ENCODE measurements around the gene INPP5A. TPM values are rescaled to one million over a fixed set of nuclear protein-coding genes. Genes with fewer than 3 reads are reported as not detected.

The INPP5A gene
- total and polyA plus RNA-seq, 5 donors = 60.0 to 116 (median 97.8) TPM

DNA sequence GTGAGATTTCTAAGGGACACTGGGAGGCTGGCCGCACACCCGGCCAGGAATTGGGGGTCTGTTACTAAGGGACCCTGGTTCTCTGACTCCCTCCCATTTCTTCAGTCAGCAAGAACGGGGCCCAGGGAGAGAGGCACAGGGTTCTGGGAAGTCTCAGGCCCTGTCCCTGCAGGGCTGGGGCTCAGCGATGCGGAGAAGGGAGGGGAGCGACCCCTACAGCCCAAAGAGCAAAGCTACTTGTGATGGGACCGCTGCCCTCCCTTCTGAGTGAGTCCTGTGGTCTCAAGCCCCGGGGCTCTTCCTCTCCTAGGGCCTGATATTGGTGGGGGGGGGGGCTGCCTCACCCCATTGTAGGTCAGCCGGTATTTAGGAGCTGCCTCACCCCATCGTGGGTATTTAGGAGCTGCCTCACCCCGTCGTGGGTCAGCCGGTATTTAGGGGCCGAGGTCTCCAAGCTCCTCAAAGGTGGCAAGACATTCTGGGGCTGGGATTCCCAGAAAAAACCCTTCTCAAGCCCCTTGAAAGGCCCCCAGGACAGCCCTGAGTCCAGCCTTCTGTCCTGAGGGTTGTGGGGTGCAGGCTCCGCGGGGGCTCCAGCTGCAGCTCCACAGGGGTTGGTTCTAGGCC lies 265.2 kb downstream of the INPP5A start:
- H3K4me3 ChIP-seq (ENCODE audit: low read length) = no peak overlapping the region
- no peak overlapping the region for H3K27ac ChIP-seq (ENCODE audit: low read length)
- H3K27me3 ChIP-seq (ENCODE audit: control insufficient read depth, insufficient read depth) = no peaks in the 10 kb centered on the region
- H3K4me1 ChIP-seq (ENCODE audit: control insufficient read depth, insufficient read depth, low read length) = no peaks in the 10 kb centered on the region
- intact Hi-C loops (cut with DNase I) = no loop called here
- WGBS = 76% methylated on average over 16 of the region's 16 CpGs
- no peak for ATAC-seq
- peak in 1 of 3 donors; percentile 8 for DNase-seq
- H3K9me3 ChIP-seq (ENCODE audit: control insufficient read depth, low read length) = peaks cover 3% of the 10 kb centered on the region

DNA sequence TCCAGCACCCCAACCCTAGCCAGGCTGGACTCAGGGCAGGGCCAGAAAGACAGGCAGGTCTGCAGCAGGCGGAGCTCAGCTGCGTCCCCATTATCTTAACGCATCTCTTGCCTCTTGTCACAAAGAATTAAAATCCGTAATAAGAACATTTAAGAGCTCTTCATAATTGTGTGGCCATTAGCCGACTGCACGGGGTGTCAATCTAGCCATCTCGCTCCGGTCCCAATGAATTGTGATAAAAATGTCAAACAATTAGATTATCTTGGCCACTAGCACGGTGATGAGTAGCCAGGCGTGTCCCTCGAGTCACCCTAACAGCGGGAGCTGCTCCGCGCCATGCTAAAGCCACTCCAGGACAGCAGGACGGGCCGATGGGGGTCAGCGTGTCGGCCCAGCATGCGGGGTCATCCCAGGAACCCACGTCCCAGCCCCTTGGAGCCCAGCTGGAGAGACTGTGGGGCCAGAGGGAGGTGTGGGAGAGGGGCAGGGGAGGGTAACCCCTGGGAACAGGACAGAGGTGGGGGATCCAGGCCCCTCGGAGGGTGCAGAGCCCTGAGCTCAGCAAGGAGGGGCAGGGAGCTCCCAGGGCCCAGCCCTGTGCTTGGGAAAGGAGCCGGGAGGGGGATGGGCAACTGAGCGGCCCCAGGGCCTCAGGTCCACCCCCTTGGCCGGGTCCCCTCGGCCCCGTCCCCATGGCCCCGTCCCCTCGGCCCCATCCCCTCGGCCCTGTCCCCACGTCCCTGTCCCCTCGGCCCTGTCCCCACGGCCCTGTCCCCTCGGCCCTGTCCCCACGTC lies 266.0 kb downstream of the INPP5A start:
- 78% methylated on average over 34 of the region's 34 CpGs for WGBS
- Histone ChIP-seq H3K27ac (ENCODE audit: low read length) (no peak overlapping the region), H3K4me1 (ENCODE audit: control insufficient read depth, insufficient read depth, low read length) (no peaks in the 10 kb centered on the region), H3K27me3 (ENCODE audit: control insufficient read depth, insufficient read depth) (no peaks in the 10 kb centered on the region), H3K9me3 (ENCODE audit: control insufficient read depth, low read length) (peaks cover 3% of the 10 kb centered on the region), H3K4me3 (ENCODE audit: low read length) (no peak overlapping the region)
- DNase-seq (peak in 2 of 3 donors; percentile 36 to 55), ATAC-seq (no peak)
- intact Hi-C loops (cut with DNase I) = no loop called here

DNA sequence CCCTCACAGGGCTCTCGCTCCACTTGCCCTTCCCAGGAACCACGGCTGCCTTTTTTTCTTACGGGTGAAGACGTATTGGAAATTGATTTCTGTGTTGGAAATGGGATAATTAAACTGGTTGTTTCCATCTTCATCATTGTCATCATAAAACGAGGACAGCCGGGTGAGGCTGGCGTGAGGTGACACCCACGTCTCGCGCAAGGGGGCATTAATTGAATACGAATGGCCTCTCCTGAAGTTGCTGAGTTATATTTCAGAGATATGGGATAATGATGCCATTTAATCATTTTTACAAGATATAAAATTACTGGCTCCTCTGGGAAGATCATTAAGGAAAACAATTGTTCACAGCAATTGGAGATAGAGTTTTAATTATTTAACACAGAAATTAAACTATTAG lies 266.7 kb downstream of the INPP5A start:
- Histone ChIP-seq H3K9me3 (ENCODE audit: control insufficient read depth, low read length) (peaks cover 3% of the 10 kb centered on the region), H3K4me3 (ENCODE audit: low read length) (no peak overlapping the region), H3K4me1 (ENCODE audit: control insufficient read depth, insufficient read depth, low read length) (no peaks in the 10 kb centered on the region), H3K27me3 (ENCODE audit: control insufficient read depth, insufficient read depth) (no peaks in the 10 kb centered on the region), H3K27ac (ENCODE audit: low read length) (no peak overlapping the region)
- intact Hi-C loops (cut with DNase I) = no loop called here
- 93% methylated on average over 11 of the region's 11 CpGs for WGBS
- no peak for ATAC-seq
- DNase-seq = peak in 1 of 3 donors; percentile 6

DNA sequence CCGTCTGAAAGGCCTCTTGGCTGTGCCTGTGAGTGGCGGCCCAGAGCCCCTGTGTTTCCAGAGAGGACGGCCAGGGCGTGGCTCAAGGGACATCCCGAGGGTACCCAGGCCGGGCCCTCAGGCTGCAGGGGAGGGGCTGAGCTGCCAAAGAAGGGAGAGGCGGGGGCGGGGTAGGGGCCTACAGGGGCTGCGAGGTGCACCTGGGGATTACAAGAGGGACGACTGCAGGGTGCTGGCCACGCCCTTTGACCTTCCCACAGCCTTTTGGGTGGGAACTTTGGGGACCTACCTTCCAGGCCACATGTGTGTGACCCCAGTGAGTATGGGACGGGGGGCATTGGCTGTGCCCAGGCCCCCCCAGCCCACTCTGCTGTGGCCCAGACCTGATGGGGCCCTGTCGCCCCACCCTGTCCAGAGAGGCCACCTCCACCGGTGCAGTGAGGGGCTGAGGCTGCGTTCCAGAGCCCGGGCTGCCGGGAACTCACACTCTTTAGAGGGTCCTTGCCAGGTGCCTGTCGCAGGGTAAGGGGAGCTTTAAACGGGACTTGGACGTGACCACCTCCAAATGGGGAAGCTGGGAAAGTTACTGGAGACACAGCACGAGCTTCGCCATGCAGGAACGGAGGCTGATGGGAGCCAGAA lies 267.3 kb downstream of the INPP5A start:
- no peak overlapping the region for H3K27ac ChIP-seq (ENCODE audit: low read length)
- H3K4me1 ChIP-seq (ENCODE audit: control insufficient read depth, insufficient read depth, low read length) = no peaks in the 10 kb centered on the region
- no peak overlapping the region for H3K4me3 ChIP-seq (ENCODE audit: low read length)
- no peak for ATAC-seq
- intact Hi-C loops (cut with DNase I) = no loop called here
- no peaks in the 10 kb centered on the region for H3K27me3 ChIP-seq (ENCODE audit: control insufficient read depth, insufficient read depth)
- 70% methylated on average over 23 of the region's 23 CpGs for WGBS
- H3K9me3 ChIP-seq (ENCODE audit: control insufficient read depth, low read length) = peaks cover 3% of the 10 kb centered on the region
- peak in 2 of 3 donors; percentile 22 to 50 for DNase-seq

DNA sequence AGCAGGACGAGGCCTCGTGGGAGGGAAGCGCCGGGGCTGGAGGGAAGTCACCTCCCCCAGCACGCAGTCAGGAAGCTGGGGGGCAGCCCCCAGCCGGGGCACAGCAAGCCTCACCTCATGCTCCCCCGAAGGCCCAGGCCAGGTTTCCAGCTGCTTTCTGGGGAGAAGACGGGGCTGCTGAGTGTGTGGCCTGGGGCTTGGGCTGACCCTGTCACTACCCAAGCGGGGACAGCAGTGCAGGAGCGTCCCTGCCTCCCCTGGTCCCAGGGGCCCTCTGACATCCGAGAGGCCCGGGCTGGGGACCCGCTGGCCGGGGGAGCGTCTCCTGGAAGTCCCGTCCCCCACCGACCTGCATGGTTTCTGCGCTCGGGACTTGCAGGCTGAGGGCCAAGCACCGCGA lies 268.0 kb downstream of the INPP5A start:
- no peak overlapping the region for H3K27ac ChIP-seq (ENCODE audit: low read length)
- WGBS = 50% methylated on average over 21 of the region's 21 CpGs
- no peaks in the 10 kb centered on the region for H3K4me1 ChIP-seq (ENCODE audit: control insufficient read depth, insufficient read depth, low read length)
- no peak overlapping the region for H3K4me3 ChIP-seq (ENCODE audit: low read length)
- intact Hi-C loops (cut with DNase I) = no loop called here
- no peak for ATAC-seq
- H3K27me3 ChIP-seq (ENCODE audit: control insufficient read depth, insufficient read depth) = no peaks in the 10 kb centered on the region
- peak in 2 of 3 donors; percentile 9 to 40 for DNase-seq
- peaks cover 3% of the 10 kb centered on the region for H3K9me3 ChIP-seq (ENCODE audit: control insufficient read depth, low read length)

DNA sequence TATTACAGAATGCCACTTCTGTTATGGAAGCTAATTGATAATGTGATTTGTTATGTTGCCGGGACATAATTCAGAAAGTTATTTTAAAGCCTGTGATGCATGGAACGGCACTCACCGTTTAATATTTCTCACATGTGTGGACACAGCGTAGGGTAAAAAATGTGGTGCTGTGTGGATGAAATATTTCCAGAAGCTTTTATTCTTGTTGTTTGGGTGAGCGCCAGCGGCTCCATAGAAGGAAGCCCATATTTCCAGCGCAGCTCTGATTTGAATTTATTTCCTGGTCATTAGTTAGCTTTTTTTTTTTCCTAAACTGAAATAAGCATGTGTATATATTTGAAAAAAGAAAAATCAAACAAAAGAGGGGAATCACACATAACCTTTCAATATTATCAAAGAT lies 268.5 kb downstream of the INPP5A start:
- ATAC-seq (no peak), DNase-seq (no peak)
- H3K4me3 ChIP-seq (ENCODE audit: low read length) = no peak overlapping the region
- no peaks in the 10 kb centered on the region for H3K27me3 ChIP-seq (ENCODE audit: control insufficient read depth, insufficient read depth)
- 54% methylated on average over 7 of the region's 7 CpGs for WGBS
- intact Hi-C loops (cut with DNase I) = no loop called here
- no peaks in the 10 kb centered on the region for H3K4me1 ChIP-seq (ENCODE audit: control insufficient read depth, insufficient read depth, low read length)
- H3K9me3 ChIP-seq (ENCODE audit: control insufficient read depth, low read length) = peaks cover 3% of the 10 kb centered on the region
- H3K27ac ChIP-seq (ENCODE audit: low read length) = no peak overlapping the region

DNA sequence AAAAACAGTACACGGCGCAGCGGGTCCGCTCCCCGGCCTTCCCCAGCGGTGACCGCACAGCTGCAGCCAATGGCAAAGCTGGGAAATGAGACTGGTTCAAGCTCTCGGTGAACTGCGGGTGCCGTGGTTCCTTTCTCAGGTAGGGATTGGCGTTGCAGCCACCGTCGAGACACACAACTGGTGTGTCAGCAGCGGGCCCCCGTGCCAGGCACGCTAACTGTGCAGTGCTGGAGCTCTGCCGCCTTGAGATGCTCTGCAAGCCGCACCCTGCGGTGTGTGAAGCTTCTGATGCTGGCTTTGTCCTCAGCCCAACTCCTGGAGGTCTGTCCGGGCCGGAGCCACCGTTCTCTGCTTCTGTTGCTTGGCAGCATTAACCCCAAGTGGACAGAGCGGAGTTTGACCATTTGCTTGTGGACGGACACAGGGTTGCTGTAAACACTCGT lies 269.0 kb downstream of the INPP5A start:
- no peak for ATAC-seq

DNA sequence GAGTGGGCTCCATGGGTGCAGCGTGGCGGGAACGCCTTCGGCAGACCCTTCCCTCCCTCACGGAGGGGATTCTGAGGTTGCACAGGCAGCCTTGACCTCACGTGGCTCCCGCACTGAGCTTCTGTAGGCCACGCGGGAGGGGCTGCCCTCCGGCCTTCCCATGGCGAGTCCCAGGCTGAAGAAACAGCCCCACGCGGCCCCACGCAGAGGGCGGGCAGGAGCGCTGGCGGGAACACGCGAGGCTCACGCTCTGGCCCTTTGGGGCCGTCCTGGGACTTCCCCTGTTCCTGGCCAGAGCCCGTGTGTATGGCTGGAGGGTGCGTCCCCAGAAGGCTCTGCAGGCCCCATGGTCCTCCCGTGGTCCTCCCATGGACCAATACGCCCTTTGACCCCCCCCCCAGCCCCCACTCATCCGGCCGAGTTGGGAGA lies 270.0 kb downstream of the INPP5A start:
- intact Hi-C loops (cut with DNase I) = no loop called here
- no peaks in the 10 kb centered on the region for H3K9me3 ChIP-seq (ENCODE audit: control insufficient read depth, low read length)
- no peak overlapping the region for H3K4me3 ChIP-seq (ENCODE audit: low read length)
- 90% methylated on average over 27 of the region's 27 CpGs for WGBS
- H3K27ac ChIP-seq (ENCODE audit: low read length) = no peak overlapping the region
- DNase-seq = peak in 2 of 3 donors; percentile 11 to 40
- H3K27me3 ChIP-seq (ENCODE audit: control insufficient read depth, insufficient read depth) = no peaks in the 10 kb centered on the region
- no peak for ATAC-seq
- no peaks in the 10 kb centered on the region for H3K4me1 ChIP-seq (ENCODE audit: control insufficient read depth, insufficient read depth, low read length)

More for the DNA sequence above, 269.0 kb downstream of the INPP5A start:
- peak in 1 of 3 donors; percentile 43 for DNase-seq
- Histone ChIP-seq H3K27me3 (ENCODE audit: control insufficient read depth, insufficient read depth) (no peaks in the 10 kb centered on the region), H3K4me1 (ENCODE audit: control insufficient read depth, insufficient read depth, low read length) (no peaks in the 10 kb centered on the region), H3K27ac (ENCODE audit: low read length) (no peak overlapping the region), H3K4me3 (ENCODE audit: low read length) (no peak overlapping the region), H3K9me3 (ENCODE audit: control insufficient read depth, low read length) (peaks cover 3% of the 10 kb centered on the region)
- WGBS = 76% methylated on average over 25 of the region's 25 CpGs
- intact Hi-C loops (cut with DNase I) = no loop called here

DNA sequence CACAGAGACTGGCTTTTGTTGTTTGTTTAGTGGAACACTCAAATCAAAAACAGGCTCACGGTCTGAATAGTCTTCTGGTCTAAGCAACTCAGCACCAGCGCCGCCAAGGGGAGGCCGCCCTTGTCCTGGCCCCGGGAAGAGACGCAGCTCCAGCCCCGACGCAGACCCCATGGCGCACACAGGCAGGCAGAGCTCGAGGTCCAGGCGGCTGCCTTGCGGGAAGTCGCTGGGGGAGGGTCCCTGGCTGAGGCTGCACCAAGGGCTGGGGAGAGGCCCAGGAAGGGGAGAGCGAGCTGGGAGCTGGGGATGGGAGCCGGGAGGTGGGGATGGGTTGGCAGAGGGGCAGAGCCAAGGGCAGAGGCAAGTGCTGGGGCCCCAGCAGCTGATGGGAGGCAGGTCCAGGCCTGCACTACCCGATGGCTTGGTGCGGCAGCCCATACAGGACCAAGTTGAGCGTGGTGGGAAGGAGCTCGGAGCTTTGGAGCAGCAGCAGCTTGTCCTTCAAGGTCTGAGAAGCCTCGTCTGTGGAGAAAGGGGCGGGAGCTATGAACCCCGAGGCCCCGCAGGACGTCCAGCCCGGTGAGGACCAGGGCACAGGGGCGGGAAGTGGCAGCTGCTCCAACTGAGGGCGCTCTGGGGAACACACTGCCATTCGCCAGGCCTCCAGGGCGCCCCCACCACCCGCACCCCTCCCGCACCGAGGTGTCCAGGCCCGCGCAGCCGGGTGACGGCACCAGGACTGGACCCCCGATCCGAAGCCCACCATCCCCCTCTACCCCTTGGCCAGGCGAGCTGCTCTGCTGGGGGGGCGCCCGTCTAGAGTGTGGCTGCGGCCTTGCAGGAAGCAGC lies 271.0 kb downstream of the INPP5A start:
- Histone ChIP-seq H3K27me3 (ENCODE audit: control insufficient read depth, insufficient read depth) (no peaks in the 10 kb centered on the region), H3K9me3 (ENCODE audit: control insufficient read depth, low read length) (no peaks in the 10 kb centered on the region), H3K27ac (ENCODE audit: low read length) (no peak overlapping the region), H3K4me1 (ENCODE audit: control insufficient read depth, insufficient read depth, low read length) (no peaks in the 10 kb centered on the region), H3K4me3 (ENCODE audit: low read length) (no peak overlapping the region)
- no peak for ATAC-seq
- WGBS = 54% methylated on average over 42 of the region's 42 CpGs
- intact Hi-C loops (cut with DNase I) = no loop called here
- DNase-seq = peak in 1 of 3 donors; percentile 44

DNA sequence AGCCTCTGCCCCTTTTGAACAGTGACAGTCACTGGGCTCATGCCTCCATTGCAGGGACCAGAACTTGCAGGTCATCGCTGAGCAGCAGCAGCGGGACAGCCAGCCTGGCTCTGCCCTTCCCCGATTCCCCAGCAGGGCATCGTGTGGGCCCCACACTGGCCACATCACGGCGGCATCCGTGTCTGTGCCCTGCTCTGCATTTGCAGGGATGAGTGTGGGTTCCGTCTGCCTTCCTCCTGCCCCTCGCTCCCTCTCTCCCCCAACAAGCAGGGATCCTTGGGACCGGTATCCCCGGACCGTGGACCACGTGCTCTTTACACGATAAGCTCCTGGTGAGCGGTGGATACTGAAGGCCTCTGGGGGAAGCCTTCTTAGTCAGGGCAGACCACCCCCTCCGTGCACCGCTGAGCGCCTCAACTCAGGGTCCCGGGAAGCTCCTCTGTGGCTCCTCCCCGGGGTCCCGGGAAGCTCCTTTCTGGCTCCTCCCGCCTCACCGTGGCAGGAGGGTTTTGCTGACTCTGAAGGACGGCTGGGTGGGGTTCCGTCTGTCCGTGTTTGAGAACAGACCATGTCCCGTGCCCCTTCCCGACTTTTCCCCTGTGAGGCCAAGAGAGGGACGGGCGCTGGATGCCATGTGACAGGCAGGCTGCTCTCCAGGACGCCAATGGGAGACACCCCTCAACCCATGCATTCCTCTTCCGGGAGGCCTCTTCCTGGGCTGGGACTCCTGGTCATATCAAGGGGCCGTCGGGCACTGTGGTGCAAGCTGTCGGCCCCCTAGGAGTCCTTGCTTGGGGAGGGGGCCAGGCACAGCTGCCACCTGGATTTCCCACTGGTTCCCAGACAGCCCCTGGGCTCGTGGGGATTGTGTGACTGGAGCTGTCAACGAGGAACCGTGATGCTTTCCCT lies 271.9 kb downstream of the INPP5A start:
- H3K27me3 ChIP-seq (ENCODE audit: control insufficient read depth, insufficient read depth) = no peaks in the 10 kb centered on the region
- intact Hi-C loops (cut with DNase I) = no loop called here
- WGBS = 75% methylated on average over 38 of the region's 38 CpGs
- no peak overlapping the region for H3K27ac ChIP-seq (ENCODE audit: low read length)
- H3K4me3 ChIP-seq (ENCODE audit: low read length) = no peak overlapping the region
- DNase-seq (peak in 1 of 3 donors; percentile 44), ATAC-seq (no peak)
- no peaks in the 10 kb centered on the region for H3K9me3 ChIP-seq (ENCODE audit: control insufficient read depth, low read length)
- H3K4me1 ChIP-seq (ENCODE audit: control insufficient read depth, insufficient read depth, low read length) = no peaks in the 10 kb centered on the region
